Measurements from ENCODE around the gene COL5A2.

The COL5A2 gene

GRCh38 chr2:189144700-189145211, 34.8 kb downstream of the COL5A2 start:
- no peak for DNase-seq

DNA sequence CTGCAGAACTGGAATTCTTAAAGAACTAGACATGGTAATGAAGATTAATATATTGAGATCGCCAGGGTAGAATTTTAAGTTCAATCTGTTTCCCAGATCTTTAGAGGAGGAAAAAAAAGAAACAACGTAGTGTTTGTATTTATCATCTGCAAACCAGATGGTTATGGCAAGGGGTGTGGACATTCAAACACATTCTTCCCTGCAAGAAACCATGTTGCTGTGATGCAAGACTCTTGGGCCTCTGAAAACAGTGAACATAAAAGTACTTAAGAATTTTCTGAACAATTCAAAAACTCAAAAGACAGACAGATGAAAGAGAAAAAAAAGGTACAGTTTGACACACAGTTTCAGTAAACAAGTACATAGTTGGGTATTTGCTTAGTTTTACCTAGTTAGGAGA, 35.6 kb downstream of the COL5A2 start:
- no peak for DNase-seq

GRCh38 chr2:189142893-189143759, 36.4 kb downstream of the COL5A2 start:
- DNase-seq: no peak

- no peak for DNase-seq
These were observed 40.8 kb downstream of the COL5A2 start for GRCh38 chr2:189138800-189139199.

- no peak for DNase-seq
These were observed 42.0 kb downstream of the COL5A2 start for GRCh38 chr2:189137519-189137918.

GRCh38 chr2:189134485-189134884, 45.1 kb downstream of the COL5A2 start:
- DNase-seq: no peak

- no peak for DNase-seq
These were observed 47.6 kb downstream of the COL5A2 start for GRCh38 chr2:189131991-189132390.

DNA sequence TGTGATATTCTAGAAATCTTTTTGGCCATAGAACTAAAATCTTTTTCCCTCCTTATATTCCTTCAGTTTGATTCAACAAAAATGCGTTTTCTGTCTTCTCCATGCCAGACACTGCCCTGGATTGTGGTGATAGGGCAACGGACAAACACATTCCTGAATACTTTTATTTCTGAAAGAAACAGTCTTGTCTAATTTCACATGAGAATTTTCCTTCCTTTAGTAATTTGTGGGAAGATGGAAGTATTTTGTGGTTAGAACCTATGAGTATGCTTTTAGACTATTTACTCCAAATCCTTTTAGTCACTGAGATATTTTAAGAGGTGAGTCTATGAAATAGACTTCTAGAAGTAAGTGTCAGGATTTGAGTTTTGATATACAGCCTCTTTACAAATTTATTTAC, 49.6 kb downstream of the COL5A2 start:
- no peak for DNase-seq

DNA sequence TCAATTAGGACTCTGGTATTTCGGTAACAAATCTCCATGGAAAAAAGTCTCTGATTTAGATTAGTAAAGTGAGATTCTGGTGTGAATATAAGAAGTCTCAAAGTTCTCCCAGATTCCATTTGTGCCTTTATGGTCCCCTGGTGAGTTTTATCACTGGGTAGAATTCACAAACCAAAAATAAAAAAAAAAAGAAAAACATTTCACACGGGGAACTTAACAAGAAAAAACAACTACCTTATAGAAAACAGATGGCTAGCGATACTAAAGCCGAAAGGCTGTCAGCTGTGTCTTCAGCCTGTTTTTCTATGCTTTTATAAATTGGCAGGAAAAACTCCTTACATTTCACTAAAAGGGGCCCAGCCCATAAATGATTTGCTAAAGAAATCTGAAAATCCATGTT, 50.6 kb downstream of the COL5A2 start:
- DNase-seq: no peak

DNA sequence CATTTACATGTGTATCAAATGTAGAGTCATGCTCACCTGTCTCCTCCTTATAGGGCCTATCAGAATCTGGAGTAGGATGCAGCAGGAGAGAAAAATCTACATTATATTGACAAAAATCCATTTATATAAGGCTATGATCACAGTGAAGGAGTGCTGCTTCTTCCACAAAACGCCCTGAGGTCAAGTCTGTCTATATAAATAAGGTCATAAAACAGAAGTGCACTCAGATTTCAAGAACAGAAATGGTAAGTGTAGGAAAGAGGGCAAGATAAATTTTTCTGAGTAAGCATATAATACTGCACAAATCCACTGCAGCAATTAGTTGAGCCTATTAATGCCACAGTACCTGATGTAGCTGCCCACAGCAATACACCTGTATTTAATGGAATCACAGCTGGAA, 51.8 kb downstream of the COL5A2 start:
- DNase-seq: no peak

- no peak for DNase-seq
These were observed 54.4 kb downstream of the COL5A2 start for GRCh38 chr2:189125195-189125594.

- DNase-seq: no peak
These were observed 55.4 kb downstream of the COL5A2 start for GRCh38 chr2:189124175-189124574.

- no peak for DNase-seq
These were observed 61.2 kb downstream of the COL5A2 start for GRCh38 chr2:189118386-189118785.

GRCh38 chr2:189116979-189117378, 62.6 kb downstream of the COL5A2 start:
- DNase-seq: no peak

GRCh38 chr2:189116087-189116486, 63.5 kb downstream of the COL5A2 start:
- no peak for DNase-seq

DNA sequence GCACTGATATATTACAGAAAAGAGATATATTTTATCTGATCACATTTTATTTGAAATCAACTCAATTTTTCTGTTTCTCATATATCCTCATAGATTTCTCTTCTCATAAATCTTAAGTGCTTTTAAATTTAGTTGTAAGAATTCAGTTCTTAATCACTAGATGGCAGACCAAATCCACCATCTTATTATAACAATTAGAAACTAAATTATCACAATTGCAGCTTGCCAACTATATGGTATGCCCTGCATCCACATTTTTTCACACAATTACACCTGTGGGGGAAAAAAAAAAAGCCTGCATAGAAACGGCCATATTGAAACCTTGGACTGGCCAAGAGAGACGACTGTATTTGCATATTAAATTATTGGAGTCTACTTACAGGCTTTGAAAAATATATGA, 64.4 kb downstream of the COL5A2 start:
- no peak for DNase-seq

- no peak for DNase-seq
These were observed 65.6 kb downstream of the COL5A2 start for GRCh38 chr2:189113963-189114362.

GRCh38 chr2:189111063-189111715, 68.4 kb downstream of the COL5A2 start:
- no peak for DNase-seq

- no peak for DNase-seq
These were observed 69.6 kb downstream of the COL5A2 start for GRCh38 chr2:189109921-189110397.

DNA sequence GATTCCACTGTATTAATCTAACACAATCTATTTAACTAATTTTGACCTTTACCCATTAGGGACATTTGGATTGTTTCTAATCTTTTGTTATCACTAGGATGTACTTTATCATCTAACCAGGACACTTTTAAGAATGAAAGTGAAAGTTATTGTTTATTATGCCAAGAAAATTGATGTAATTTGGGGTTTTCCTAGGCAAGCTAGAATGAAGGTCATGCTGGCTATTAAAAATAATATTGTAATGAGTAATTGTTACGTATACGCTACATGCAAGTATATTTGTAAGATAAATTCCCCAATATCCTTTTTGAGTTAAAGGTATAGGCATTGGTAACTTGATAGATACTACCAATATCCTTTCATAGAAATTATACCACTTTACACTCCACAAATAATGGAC, 74.6 kb downstream of the COL5A2 start:
- no peak for DNase-seq

GRCh38 chr2:189102735-189103134, 76.8 kb downstream of the COL5A2 start:
- DNase-seq: no peak

- DNase-seq: no peak
These were observed 81.6 kb downstream of the COL5A2 start for GRCh38 chr2:189097934-189098333.

- no peak for DNase-seq
These were observed 82.7 kb downstream of the COL5A2 start for GRCh38 chr2:189096769-189097447.

DNA sequence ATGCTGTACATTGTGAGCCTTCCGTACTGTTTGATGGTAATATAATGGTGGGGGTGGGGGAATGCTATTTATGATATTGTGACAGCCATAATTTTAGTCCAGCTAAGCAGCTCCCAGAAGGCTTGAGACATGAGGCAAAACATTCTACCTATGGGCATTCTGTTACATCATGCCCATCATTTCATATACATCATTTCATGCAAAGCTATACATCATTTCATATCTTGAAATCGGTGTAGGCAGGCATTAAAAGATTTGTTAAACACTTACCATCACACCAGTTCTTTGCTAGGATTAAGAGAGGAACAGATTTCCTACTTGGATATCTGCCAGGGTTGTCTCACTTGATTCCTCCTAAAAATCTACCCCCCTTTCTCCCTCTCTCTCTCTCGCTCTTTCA, 84.5 kb downstream of the COL5A2 start:
- DNase-seq: no peak
